ENCODE measurements around the gene RFTN1. TPM values are rescaled to one million over a fixed set of nuclear protein-coding genes. Genes with fewer than 3 reads are reported as not detected.

Gene RFTN1
- total and polyA plus RNA-seq, 2 of the 8 experiments (the other 6 are each of a cell fraction or from before 2014, with no cell fraction given), result 4.6 to 6.7 TPM

GRCh38 chr3:16332904-16333426 is 180.5 kb downstream of the RFTN1 start:
- Histone ChIP-seq H2AK5ac (ENCODE audit: low read depth, low read length) (no peak overlapping the region), H3K4me3 (ENCODE audit: extremely low read depth in 1 of 4, insufficient read depth in 2 of 4, low read depth in 3 of 4, low read length in 4 of 4) (no peak overlapping the region), H2AFZ (ENCODE audit: low read length) (no peak overlapping the region), H2BK20ac (ENCODE audit: low read length) (no peak overlapping the region), H3K27ac (ENCODE audit: low read depth, low read length) (no peak overlapping the region), H3K4me1 (replicated peaks in 1 of 4; ENCODE audit: control insufficient read depth in 3 of 4, insufficient read depth in 4 of 4, low read length in 3 of 4) (peaks cover 0 to 9% (median 3%) of the 10 kb centered on the region in 4 experiments; a peak in 4 of 7 replicates), H3K4me2 (ENCODE audit: insufficient read depth in 1 of 2, low read depth in 2 of 2, low read length in 2 of 2) (no peak overlapping the region), H3K36me3 (ENCODE audit: control insufficient read depth in 2 of 4, insufficient read depth in 4 of 4, low read length in 3 of 4) (peaks cover 3 to 7% (median 3%) of the 10 kb centered on the region in 4 experiments; a peak in 4 of 8 replicates), H3K4ac (replicated peaks; ENCODE audit: insufficient read length, low read depth, low read length) (no peak overlapping the region), H4K20me1 (replicated peaks in 1 of 2; ENCODE audit: control insufficient read depth in 1 of 2, insufficient read depth in 2 of 2, low read length in 2 of 2) (no peaks in the 10 kb centered on the region), H3K9me3 (ENCODE audit: insufficient read depth in 2 of 2, low read depth in 1 of 2, low read length in 1 of 2) (peaks cover 0 to 4% of the 10 kb centered on the region in 2 experiments; a peak in 2 of 4 replicates), H3K79me2 (ENCODE audit: control insufficient read depth in 1 of 2, insufficient read depth in 2 of 2, low read length in 2 of 2) (no peaks in the 10 kb centered on the region), H3K14ac (ENCODE audit: insufficient read length) (no peak overlapping the region), H2BK15ac (ENCODE audit: low read length) (no peak overlapping the region), H4K8ac (ENCODE audit: extremely low read depth, insufficient read depth, low read length) (no peak overlapping the region), H3K56ac (replicated peaks; ENCODE audit: insufficient read length, low read depth, low read length) (no peak overlapping the region), H2BK120ac (replicated peaks; ENCODE audit: low read depth, low read length) (no peak overlapping the region), H3K23me2 (ENCODE audit: low read depth, low read length) (no peaks in the 10 kb centered on the region), H3K23ac (ENCODE audit: insufficient read length) (no peak overlapping the region), H2BK5ac (ENCODE audit: low read depth, low read length) (no peak overlapping the region), H4K91ac (replicated peaks; ENCODE audit: insufficient read length, low read length) (no peak overlapping the region), H4K5ac (ENCODE audit: insufficient read length, low read depth, low read length) (no peak overlapping the region), H2BK12ac (ENCODE audit: low read depth, low read length) (no peak overlapping the region), H3K9ac (replicated peaks in 1 of 4; ENCODE audit: extremely low read depth in 1 of 4, low read depth in 3 of 4, low read length in 3 of 4) (no peak overlapping the region), H3K27me3 (replicated peaks in 1 of 4; ENCODE audit: control insufficient read depth in 3 of 4, extremely low read depth in 1 of 4, insufficient read depth in 3 of 4, low read length in 3 of 4) (no peaks in the 10 kb centered on the region), H3K18ac (ENCODE audit: extremely low read depth, low read length) (no peak overlapping the region), H3K79me1 (ENCODE audit: low read depth, low read length) (0 out of 2 replicates have a peak, but pooled peaks cover 2% of the 10 kb centered on the region)
- FAIRE-seq (no peak), DNase-seq (ENCODE audit: low read depth in 1 of 2, low spot score in 2 of 2) (no peak)
- WGBS, 2 experiments (ENCODE audit: extremely low coverage in 1 of 2, insufficient coverage in 1 of 2, insufficient read length in 1 of 2, insufficient replicate concordance in 2 of 2, low coverage in 1 of 2, low lambda C conversion rate in 2 of 2, missing lambda C conversion rate in 1 of 2), result 86% methylated on average over 1 of the region's 1 CpG; no CpG with 5 or more reads in 1 of the 2 experiments
- ChIA-PET CTCF (ENCODE audit: partially characterized antibody) (interaction anchor here (1.3 to 5.2 kb wide), 3 partner anchors 12 to 34 kb away, joined by 5 to 41 read pairs (median 6); no protein-coding TSS in a partner anchor), POLR2A (ENCODE audit: partially characterized antibody) (no interaction called here)
- no peak for TF ChIP-seq CHD2 (IDR thresholded peaks at IDR 0.05; ENCODE audit: low read length)
- TF ChIP-seq KDM1A (IDR thresholded peaks at IDR 0.05; ENCODE audit: borderline replicate concordance, low read length), result no peak
- no peak for TF ChIP-seq RXRA (IDR thresholded peaks at IDR 0.05; ENCODE audit: insufficient read depth, low read depth, low read length)
- TF ChIP-seq USF2 (IDR thresholded peaks at IDR 0.05; ENCODE audit: low read length), result no peak
- TF ChIP-seq GABPA (IDR thresholded peaks at IDR 0.05; ENCODE audit: borderline replicate concordance, insufficient read depth, low read length), result no peak
- no peak for TF ChIP-seq RNF2 (IDR thresholded peaks at IDR 0.05; ENCODE audit: borderline replicate concordance, low read depth, low read length, missing control alignments, poor library complexity, severe bottlenecking)
- TF ChIP-seq E2F6 (IDR thresholded peaks at IDR 0.05), result no peak
- no peak for TF ChIP-seq CTBP2 (IDR thresholded peaks at IDR 0.05; ENCODE audit: borderline replicate concordance, insufficient read depth, insufficient read length, low read length)
- TF ChIP-seq CEBPB (IDR thresholded peaks at IDR 0.05; ENCODE audit: low read depth, low read length), result no peak
- no peak for TF ChIP-seq SP2 (IDR thresholded peaks at IDR 0.05; ENCODE audit: low read length)
- no peak for TF ChIP-seq POLR2AphosphoS5 (IDR thresholded peaks at IDR 0.05; ENCODE audit: low read depth, low read length)

Measured in H1 (cell line).